Right atrium auricular region (tissue), 2 donors: Measurements from ENCODE around the gene SMOC2. TPM values are rescaled to one million over a fixed set of nuclear protein-coding genes. Genes with fewer than 3 reads are reported as not detected.
A peak's percentile ranks its signal among the peaks of the same experiment; 100 is the strongest.
"Not testable (repeated sequence)": the region's sequence is repeated elsewhere in the genome, so short reads cannot be mapped to it uniquely, and the experiment has no call there.

Experiments used
- DNase-seq: peaks from one replicate; pipeline ENCODE4 v3.0.0-alpha.2; 2019; ENCODE audit warnings: low spot score
- H3K27ac ChIP-seq, 2 donors: fragments of 200-600 bp; sonication (generic); 1 replicate in 1 of 2; 2 replicates in 1 of 2; pipeline ENCODE4 v1.5.1; 2016 to 2019
- H3K27me3 ChIP-seq, 2 donors: fragments of 200-600 bp; sonication (generic); one replicate each; pipeline versions ENCODE4 v1.5.1 to v1.6.0; 2017 to 2019
- H3K36me3 ChIP-seq: fragments of 200-600 bp; sonication (generic); one replicate; pipeline ENCODE4 v1.5.1; 2016
- H3K4me1 ChIP-seq, 2 donors: fragments of 200-600 bp; sonication (generic); one replicate each; pipeline versions ENCODE4 v1.5.1 to v1.6.0; 2017 to 2019
- H3K4me3 ChIP-seq, 2 donors: fragments of 200-600 bp; sonication (generic); 1 replicate in 1 of 2; 2 replicates in 1 of 2; pipeline ENCODE4 v1.5.1; 2017 to 2019; ENCODE audit warnings: mild to moderate bottlenecking in 1 of 2, moderate library complexity in 1 of 2
- H3K9me3 ChIP-seq, 2 donors: fragments of 200-600 bp; sonication (generic); one replicate each; pipeline ENCODE4 v1.5.1; 2019
- total RNA-seq, 2 donors: library from RNA; depleted of rRNA; stranded (reverse); fragments of >200 nt; gene quantifications; one replicate each; pipeline ENCODE4 v1.1.0, GENCODE V29; 2016
- TF ChIP-seq, protein P1 (sequence below), 2 donors: fragments of 200-600 bp; sonication (generic); IDR thresholded peaks; one replicate each; pipeline ENCODE4 v1.5.1; 2019; ENCODE audit warnings: antibody characterized with exemption in 2 of 2

The SMOC2 gene
- total RNA-seq, 2 donors from 2014 or later = 10.8 to 31.7 TPM

DNA sequence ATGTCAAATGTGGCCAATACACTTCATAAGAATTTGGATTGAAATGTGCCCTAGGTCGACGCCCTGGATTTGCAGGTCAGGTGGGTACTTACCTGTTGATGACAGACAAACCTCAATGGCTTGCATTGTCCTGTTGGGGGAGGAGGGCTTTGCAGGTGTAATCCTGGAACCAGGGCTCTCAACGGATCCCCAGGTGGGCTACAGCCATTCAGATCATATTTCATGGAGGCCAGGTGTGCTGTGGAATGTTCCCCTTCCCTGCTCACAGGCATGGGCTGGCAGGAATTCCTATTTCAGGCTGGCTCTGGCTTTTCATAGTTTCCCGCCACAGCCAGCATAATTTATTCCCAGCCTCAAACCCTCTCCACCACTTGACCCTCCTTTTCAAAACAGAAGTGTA lies 254.7 kb downstream of the SMOC2 start:
- DNase-seq = no peak
- Histone ChIP-seq H3K9me3 (no peaks in the 10 kb centered on the region), H3K27ac (no peak overlapping the region), H3K4me1 (no peaks in the 10 kb centered on the region), H3K4me3 (no peak overlapping the region), H3K27me3 (no peaks in the 10 kb centered on the region), H3K36me3 (no peaks in the 10 kb centered on the region)
- TF ChIP-seq, protein P1, sequence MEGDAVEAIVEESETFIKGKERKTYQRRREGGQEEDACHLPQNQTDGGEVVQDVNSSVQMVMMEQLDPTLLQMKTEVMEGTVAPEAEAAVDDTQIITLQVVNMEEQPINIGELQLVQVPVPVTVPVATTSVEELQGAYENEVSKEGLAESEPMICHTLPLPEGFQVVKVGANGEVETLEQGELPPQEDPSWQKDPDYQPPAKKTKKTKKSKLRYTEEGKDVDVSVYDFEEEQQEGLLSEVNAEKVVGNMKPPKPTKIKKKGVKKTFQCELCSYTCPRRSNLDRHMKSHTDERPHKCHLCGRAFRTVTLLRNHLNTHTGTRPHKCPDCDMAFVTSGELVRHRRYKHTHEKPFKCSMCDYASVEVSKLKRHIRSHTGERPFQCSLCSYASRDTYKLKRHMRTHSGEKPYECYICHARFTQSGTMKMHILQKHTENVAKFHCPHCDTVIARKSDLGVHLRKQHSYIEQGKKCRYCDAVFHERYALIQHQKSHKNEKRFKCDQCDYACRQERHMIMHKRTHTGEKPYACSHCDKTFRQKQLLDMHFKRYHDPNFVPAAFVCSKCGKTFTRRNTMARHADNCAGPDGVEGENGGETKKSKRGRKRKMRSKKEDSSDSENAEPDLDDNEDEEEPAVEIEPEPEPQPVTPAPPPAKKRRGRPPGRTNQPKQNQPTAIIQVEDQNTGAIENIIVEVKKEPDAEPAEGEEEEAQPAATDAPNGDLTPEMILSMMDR (IDR thresholded peaks at IDR 0.05) = no peak

DNA sequence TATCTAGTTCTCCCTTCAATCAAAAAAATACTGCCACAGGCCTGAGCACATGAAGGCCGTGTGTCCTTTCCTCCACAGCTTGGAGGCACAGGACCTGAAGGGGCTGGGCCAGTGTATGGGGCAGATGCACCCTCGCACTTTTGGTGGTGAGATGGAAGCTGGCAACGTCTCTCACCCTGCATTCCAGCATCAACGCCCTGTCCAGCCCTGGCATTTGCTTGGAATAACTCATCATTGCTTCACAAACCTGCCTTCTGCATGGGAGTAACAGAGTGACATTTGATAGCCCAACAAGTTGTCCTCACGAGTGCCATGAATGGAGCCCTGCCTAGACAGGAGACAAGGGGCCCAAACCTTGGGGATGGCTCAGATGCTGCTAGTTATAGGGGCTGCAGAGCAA lies 257.9 kb downstream of the SMOC2 start:
- H3K9me3 ChIP-seq = no peaks in the 10 kb centered on the region
- H3K4me3 ChIP-seq = no peak overlapping the region
- peak; percentile 26 for DNase-seq
- H3K36me3 ChIP-seq = no peaks in the 10 kb centered on the region
- no peaks in the 10 kb centered on the region for H3K27me3 ChIP-seq
- TF ChIP-seq, protein P1 (IDR thresholded peaks at IDR 0.05) = no peak
- H3K27ac ChIP-seq = no peak overlapping the region
- peaks cover 0 to 2% of the 10 kb centered on the region in 2 donors for H3K4me1 ChIP-seq

DNA sequence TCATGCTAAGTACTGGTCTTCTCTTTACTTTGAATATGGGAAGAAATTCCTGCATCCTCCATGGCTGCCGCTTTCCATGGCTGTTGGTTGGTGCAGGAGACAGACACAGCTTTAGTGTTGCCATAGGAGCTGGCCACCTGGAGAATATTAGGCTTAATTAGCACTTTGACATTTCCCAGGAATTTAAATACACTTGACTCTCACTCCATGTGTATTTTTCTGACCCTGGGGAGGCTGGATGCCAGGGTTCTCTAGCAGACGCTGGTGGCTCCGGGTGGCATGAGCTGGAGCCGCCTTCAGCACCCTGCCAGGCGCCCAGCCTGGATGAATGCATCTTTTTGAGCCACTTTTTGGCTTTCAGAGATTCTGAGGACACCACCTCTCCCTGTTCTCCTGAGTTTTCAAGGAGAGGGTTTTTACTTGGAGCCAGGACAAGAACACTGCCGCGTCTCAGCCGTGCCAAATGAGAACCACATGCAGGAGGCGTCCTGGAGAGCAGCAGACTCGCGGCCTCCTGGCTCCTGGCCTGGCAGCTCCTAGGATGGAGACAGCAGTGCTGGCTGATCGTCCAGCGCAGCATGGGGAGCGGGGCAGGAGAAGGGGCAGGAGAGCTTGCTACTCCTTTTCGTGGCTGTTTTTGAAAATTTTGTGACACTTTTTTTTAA lies 258.8 kb downstream of the SMOC2 start:
- peaks cover 0 to 8% of the 10 kb centered on the region in 2 donors for H3K4me1 ChIP-seq
- TF ChIP-seq, protein P1 (IDR thresholded peaks at IDR 0.05) = no peak
- H3K4me3 ChIP-seq = no peak overlapping the region
- H3K27me3 ChIP-seq = no peaks in the 10 kb centered on the region
- DNase-seq = peak; percentile 54
- H3K9me3 ChIP-seq = no peaks in the 10 kb centered on the region
- H3K36me3 ChIP-seq = no peaks in the 10 kb centered on the region
- H3K27ac ChIP-seq = no peak overlapping the region

DNA sequence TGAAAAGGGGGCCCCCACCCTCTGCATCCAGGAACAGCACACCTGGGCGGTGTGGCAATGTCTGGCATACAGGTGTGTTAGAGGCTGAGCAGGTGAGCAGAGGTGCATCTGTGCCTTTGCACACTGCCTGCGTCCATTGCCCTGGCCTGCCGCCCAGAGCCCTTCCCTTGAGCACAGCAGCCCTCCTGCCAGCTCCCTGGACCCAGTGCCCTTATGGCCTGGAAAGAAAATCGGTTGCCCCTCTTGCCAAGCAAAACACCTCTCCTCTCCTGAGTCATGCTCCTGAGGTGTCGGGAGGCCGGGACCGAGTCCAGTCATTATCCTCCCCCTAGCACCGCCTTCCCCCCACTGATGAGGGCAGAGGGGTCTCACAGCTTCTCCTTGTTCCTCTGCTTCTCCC lies 259.9 kb downstream of the SMOC2 start:
- DNase-seq = peak; percentile 28
- H3K27ac ChIP-seq = no peak overlapping the region
- TF ChIP-seq, protein P1 (IDR thresholded peaks at IDR 0.05) = no peak
- H3K36me3 ChIP-seq = no peaks in the 10 kb centered on the region
- peaks cover 0 to 8% of the 10 kb centered on the region in 2 donors for H3K4me1 ChIP-seq
- H3K9me3 ChIP-seq = no peaks in the 10 kb centered on the region
- H3K4me3 ChIP-seq = no peak overlapping the region
- H3K27me3 ChIP-seq = no peaks in the 10 kb centered on the region

DNA sequence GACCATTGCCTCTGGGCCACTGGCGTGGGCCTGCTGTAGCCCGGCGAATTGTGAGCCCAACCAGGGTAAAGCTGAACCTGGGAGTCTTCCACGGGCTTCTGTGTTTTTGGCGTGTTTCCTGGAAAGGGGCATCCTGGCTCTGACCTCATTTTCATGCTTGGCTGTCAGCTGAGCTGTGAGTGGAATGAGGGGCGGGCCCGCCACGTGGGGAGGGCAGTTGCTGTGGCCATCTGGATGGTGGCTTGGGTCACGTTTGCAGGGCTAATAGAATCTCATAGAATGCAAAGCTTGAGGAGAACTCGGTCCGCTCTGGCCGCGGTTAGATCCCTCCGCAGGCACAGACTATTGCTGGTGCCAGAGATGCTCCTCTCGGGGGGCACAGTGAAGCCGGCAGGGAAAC lies 263.0 kb downstream of the SMOC2 start:
- no peaks in the 10 kb centered on the region for H3K27me3 ChIP-seq
- peaks cover 0 to 8% of the 10 kb centered on the region in 2 donors for H3K4me1 ChIP-seq
- H3K27ac ChIP-seq = no peak overlapping the region
- H3K36me3 ChIP-seq = no peaks in the 10 kb centered on the region
- peak; percentile 34 for DNase-seq
- no peak overlapping the region for H3K4me3 ChIP-seq
- no peaks in the 10 kb centered on the region for H3K9me3 ChIP-seq
- TF ChIP-seq, protein P1 (IDR thresholded peaks at IDR 0.05) = no peak

DNA sequence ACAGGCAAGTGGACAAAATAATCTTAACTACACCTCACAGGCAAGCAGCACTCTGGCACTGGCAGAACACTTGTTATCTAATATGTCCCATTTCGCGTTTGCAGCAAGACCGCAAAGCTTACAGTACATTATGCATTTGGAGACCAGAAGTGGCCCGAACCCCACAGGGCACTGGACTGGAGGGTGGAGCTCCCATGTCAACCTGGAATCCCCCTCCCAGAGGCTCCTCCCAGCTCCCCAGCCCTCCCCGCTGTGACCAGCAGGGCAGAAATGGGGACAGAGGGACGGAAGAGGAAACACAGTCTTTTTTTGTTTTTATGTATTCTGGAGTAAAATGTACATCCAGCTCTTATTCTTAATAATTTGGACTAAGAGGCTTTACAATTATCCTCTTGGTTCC lies 263.7 kb downstream of the SMOC2 start:
- Histone ChIP-seq H3K27me3 (no peaks in the 10 kb centered on the region), H3K4me3 (no peak overlapping the region), H3K27ac (no peak overlapping the region), H3K4me1 (peaks cover 0 to 8% of the 10 kb centered on the region in 2 donors), H3K9me3 (no peaks in the 10 kb centered on the region), H3K36me3 (no peaks in the 10 kb centered on the region)
- no peak for DNase-seq
- TF ChIP-seq, protein P1 (IDR thresholded peaks at IDR 0.05) = no peak

DNA sequence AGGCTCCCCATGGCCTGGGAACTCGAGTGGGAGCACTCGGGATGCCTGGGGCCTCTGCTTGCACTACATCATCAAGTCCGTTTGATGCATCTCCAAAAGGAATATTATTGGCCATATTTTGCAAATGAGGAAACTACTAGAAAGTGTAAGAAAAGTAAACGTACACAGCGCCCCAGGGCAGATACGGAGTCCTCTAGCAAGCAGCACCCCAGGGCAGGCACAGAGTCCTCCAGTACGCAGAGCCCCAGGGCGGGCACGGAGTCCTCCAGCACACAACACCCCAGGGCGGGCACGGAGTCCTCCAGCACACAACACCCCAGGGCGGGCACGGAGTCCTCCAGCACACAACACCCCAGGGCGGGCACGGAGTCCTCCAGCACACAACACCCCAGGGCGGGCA lies 264.3 kb downstream of the SMOC2 start:
- not testable (repeated sequence) for H3K27me3 ChIP-seq, H3K9me3 ChIP-seq, H3K4me3 ChIP-seq, H3K36me3 ChIP-seq, H3K4me1 ChIP-seq, DNase-seq, H3K27ac ChIP-seq
